Fibroblast of lung (primary cell): ENCODE results near the gene TBC1D25. TPM values are rescaled to one million over a fixed set of nuclear protein-coding genes. Genes with fewer than 3 reads are reported as not detected.
"Not testable (repeated sequence)": the region's sequence is repeated elsewhere in the genome, so short reads cannot be mapped to it uniquely, and the experiment has no call there.

Experiments used
- DNase-seq, 2 donors: peaks; one replicate each; pipeline versions ENCODE4 v3.0.0 to v3.0.0-alpha.2; 2010; ENCODE audit warnings: low read depth in 2 of 2
- H2AFZ ChIP-seq: 2 replicates; pipeline ENCODE4 v1.5.1; 2012; ENCODE audit warnings: low read length, control low read depth, inconsistent platforms
- H3K27ac ChIP-seq: 2 replicates; pipeline ENCODE4 v1.5.1; 2011; ENCODE audit warnings: low read length, control low read depth; ENCODE audit not compliant: insufficient read depth
- H3K27me3 ChIP-seq: 2 replicates; pipeline ENCODE4 v1.5.1; 2011; ENCODE audit warnings: mild to moderate bottlenecking, low read length; ENCODE audit not compliant: control insufficient read depth, insufficient read depth
- H3K36me3 ChIP-seq: 2 replicates; pipeline ENCODE4 v1.5.1; 2011; ENCODE audit warnings: low read length; ENCODE audit not compliant: control insufficient read depth, insufficient read depth
- H3K4me1 ChIP-seq: 2 replicates; pipeline ENCODE4 v1.5.1; 2011; ENCODE audit warnings: low read length; ENCODE audit not compliant: control insufficient read depth, insufficient read depth; ENCODE audit errors: extremely low read depth
- H3K4me2 ChIP-seq: 2 replicates; pipeline ENCODE4 v1.5.1; 2011; ENCODE audit warnings: low read length, control low read depth; ENCODE audit not compliant: insufficient read depth; ENCODE audit errors: extremely low read depth
- H3K4me3 ChIP-seq, 4 experiments: fragments of 200-600 bp in 1 of 4; sonication (generic) in 1 of 4; replicated peaks in 1 of 4; 2 replicates each; pipeline ENCODE4 v1.5.1; 2011 to 2016; ENCODE audit warnings: low read length in 4 of 4, low read depth in 3 of 4, mild to moderate bottlenecking in 3 of 4, control low read depth in 2 of 4, inconsistent platforms in 1 of 4, mixed read lengths in 1 of 4; ENCODE audit not compliant: insufficient read depth in 1 of 4; ENCODE audit errors: control extremely low read depth in 1 of 4
- H3K79me2 ChIP-seq: 2 replicates; pipeline ENCODE4 v1.5.1; 2012; ENCODE audit warnings: mild to moderate bottlenecking, low read length, inconsistent platforms; ENCODE audit not compliant: control insufficient read depth, insufficient read depth
- H3K9ac ChIP-seq: 2 replicates; pipeline ENCODE4 v1.5.1; 2011; ENCODE audit warnings: mild to moderate bottlenecking, low read length, control low read depth; ENCODE audit not compliant: insufficient read depth
- H3K9me3 ChIP-seq: 2 replicates; pipeline ENCODE4 v1.5.1; 2012; ENCODE audit warnings: low read depth, low read length; ENCODE audit not compliant: control insufficient read depth, insufficient read depth
- H4K20me1 ChIP-seq: 2 replicates; pipeline ENCODE4 v1.5.1; 2011; ENCODE audit warnings: low read length; ENCODE audit not compliant: control insufficient read depth, insufficient read depth; ENCODE audit errors: extremely low read depth
- EZH2 ChIP-seq: IDR thresholded peaks from 2 replicates; pipeline ENCODE4 v1.5.1; 2012; ENCODE audit warnings: low read length, control low read depth, mild to moderate bottlenecking; ENCODE audit errors: missing control alignments
- polyA plus RNA-seq, 2 donors: library from polyadenylated mRNA; depleted of rRNA in 1 of 2; stranded (reverse) in 1 of 2; unstranded in 1 of 2; fragments of >200 nt; gene quantifications; 2 replicates each; pipeline ENCODE4 v1.2.1, GENCODE V29; 2011 to 2012; ENCODE audit warnings: missing spikeins in 1 of 2
- total RNA-seq: library from RNA; depleted of rRNA; stranded (reverse); fragments of >200 nt; gene quantifications from 2 replicates; pipeline ENCODE4 v1.2.1, GENCODE V29; 2014
- TF ChIP-seq, protein P1 (sequence below), 2 donors: IDR thresholded peaks in 1 of 2; conservative IDR thresholded peaks in 1 of 2; 1 replicate in 1 of 2; 2 replicates in 1 of 2; pipeline ENCODE4 v1.5.1; 2011 to 2012; ENCODE audit warnings: low read length in 2 of 2, control low read depth in 1 of 2, inconsistent platforms in 1 of 2, low read depth in 1 of 2, mild to moderate bottlenecking in 1 of 2

The TBC1D25 gene
- total and polyA plus RNA-seq, 2 donors (not counting 1 experiment from before 2014, with no cell fraction given): 5.1 to 8.5 TPM

DNA sequence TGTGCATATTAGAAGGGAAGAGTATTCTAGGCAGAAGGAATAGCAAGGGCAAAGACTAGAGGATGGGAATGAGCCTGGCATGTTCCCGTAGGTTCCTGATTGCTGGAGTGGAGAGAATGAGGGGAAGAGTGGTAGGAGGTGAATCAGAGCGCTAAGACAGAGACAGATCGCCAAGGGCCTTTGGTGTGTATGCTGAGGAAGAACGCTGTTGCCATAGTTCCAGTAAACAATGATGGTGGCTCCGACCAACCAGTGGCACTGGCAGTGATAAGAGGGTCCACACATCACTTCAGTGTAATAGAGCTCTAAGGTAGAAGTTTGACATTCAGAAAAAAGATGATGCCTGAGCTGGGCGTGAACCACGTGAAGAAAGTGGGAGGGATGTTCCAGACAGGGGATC, 966 bp downstream of the TBC1D25 start:
- H2AFZ ChIP-seq: no peak overlapping the region
- H3K27me3 ChIP-seq: no peaks in the 10 kb centered on the region
- H3K4me3 ChIP-seq: peak overlapping the region; percentile 65 to 78 (median 67)
- H3K9me3 ChIP-seq: no peaks in the 10 kb centered on the region
- peak overlapping the region; percentile 39 for H3K4me2 ChIP-seq
- TF ChIP-seq EZH2: no peak
- H3K9ac ChIP-seq: no peak overlapping the region
- H4K20me1 ChIP-seq: no peaks in the 10 kb centered on the region
- no peaks in the 10 kb centered on the region for H3K36me3 ChIP-seq
- H3K79me2 ChIP-seq: peaks cover 4% of the 10 kb centered on the region
- DNase-seq: no peak
- H3K4me1 ChIP-seq: no peaks in the 10 kb centered on the region
- no peak overlapping the region for H3K27ac ChIP-seq

DNA sequence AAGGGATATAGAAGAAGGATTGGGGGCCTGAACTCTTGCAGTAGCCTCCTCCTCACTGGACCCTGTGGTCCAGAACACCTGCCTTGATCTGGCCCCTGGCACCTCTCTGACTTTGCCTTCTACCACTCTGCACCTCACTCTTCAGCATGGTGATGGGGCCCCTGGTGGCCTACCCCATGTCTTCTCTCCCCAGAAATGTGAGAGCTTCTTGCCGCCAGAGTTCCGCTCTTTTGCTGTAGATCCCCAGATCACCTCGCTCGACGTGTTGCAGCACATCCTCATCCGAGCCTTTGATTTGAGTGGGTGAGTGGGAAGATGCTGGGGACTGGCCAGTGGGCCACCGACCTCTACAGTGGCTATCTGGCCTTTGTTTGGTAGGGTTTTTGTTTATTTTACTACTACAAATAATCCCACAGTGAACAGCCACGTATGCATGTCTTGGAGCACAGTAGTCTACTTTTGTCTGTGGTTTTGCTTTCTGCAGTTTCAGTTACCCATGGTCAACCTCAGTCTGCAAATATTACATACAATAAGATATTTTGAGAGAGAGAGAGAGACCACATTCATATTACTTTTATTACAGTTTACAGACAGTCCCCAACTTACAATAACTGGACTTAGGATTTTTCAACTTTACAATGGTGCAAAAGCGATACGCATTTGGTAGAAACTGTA, 1.8 kb downstream of the TBC1D25 start:
- Histone ChIP-seq H3K79me2 (peaks cover 4% of the 10 kb centered on the region), H3K4me3 (no peak overlapping the region), H3K27ac (no peak overlapping the region), H3K9ac (no peak overlapping the region), H3K36me3 (no peaks in the 10 kb centered on the region), H2AFZ (no peak overlapping the region), H4K20me1 (no peaks in the 10 kb centered on the region), H3K4me2 (no peak overlapping the region), H3K27me3 (no peaks in the 10 kb centered on the region), H3K9me3 (no peaks in the 10 kb centered on the region), H3K4me1 (no peaks in the 10 kb centered on the region)
- DNase-seq: no peak
- TF ChIP-seq EZH2: no peak
- TF ChIP-seq, protein P1, sequence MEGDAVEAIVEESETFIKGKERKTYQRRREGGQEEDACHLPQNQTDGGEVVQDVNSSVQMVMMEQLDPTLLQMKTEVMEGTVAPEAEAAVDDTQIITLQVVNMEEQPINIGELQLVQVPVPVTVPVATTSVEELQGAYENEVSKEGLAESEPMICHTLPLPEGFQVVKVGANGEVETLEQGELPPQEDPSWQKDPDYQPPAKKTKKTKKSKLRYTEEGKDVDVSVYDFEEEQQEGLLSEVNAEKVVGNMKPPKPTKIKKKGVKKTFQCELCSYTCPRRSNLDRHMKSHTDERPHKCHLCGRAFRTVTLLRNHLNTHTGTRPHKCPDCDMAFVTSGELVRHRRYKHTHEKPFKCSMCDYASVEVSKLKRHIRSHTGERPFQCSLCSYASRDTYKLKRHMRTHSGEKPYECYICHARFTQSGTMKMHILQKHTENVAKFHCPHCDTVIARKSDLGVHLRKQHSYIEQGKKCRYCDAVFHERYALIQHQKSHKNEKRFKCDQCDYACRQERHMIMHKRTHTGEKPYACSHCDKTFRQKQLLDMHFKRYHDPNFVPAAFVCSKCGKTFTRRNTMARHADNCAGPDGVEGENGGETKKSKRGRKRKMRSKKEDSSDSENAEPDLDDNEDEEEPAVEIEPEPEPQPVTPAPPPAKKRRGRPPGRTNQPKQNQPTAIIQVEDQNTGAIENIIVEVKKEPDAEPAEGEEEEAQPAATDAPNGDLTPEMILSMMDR (conservative IDR thresholded peaks at IDR 0.05 in 1 of 2, IDR thresholded peaks at IDR 0.05 in 1 of 2; ENCODE audit: low read depth in 1 of 2, low read length in 2 of 2): no peak

DNA sequence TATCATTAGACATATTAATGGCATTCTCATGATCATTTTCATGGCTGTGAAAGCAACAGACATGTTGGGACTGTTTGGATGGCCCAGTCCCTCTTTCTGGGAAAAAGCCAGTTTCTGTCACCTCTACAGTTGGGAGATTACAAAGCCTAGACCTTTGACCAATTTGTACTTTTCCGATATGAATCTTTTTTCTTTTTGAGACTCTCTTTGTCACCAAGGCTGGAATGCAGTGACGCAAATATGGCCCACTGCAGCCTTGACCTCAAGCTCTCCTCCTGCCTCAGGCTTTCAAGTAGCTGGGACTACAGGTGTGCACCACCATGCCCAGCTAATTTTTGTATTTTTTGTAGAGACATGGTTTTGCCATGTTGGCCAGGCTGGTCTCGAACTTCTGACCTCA, 9.4 kb downstream of the TBC1D25 start:
- TF ChIP-seq, protein P1 (conservative IDR thresholded peaks at IDR 0.05 in 1 of 2, IDR thresholded peaks at IDR 0.05 in 1 of 2; ENCODE audit: low read depth in 1 of 2, low read length in 2 of 2): no peak
- no peak for TF ChIP-seq EZH2
- Histone ChIP-seq H3K4me3 (no peak overlapping the region), H3K27me3 (no peaks in the 10 kb centered on the region), H3K4me1 (no peaks in the 10 kb centered on the region), H4K20me1 (no peaks in the 10 kb centered on the region), H2AFZ (no peak overlapping the region), H3K4me2 (no peak overlapping the region), H3K27ac (no peak overlapping the region), H3K36me3 (no peaks in the 10 kb centered on the region), H3K9me3 (no peaks in the 10 kb centered on the region), H3K9ac (no peak overlapping the region), H3K79me2 (no peaks in the 10 kb centered on the region)
- DNase-seq: no peak

DNA sequence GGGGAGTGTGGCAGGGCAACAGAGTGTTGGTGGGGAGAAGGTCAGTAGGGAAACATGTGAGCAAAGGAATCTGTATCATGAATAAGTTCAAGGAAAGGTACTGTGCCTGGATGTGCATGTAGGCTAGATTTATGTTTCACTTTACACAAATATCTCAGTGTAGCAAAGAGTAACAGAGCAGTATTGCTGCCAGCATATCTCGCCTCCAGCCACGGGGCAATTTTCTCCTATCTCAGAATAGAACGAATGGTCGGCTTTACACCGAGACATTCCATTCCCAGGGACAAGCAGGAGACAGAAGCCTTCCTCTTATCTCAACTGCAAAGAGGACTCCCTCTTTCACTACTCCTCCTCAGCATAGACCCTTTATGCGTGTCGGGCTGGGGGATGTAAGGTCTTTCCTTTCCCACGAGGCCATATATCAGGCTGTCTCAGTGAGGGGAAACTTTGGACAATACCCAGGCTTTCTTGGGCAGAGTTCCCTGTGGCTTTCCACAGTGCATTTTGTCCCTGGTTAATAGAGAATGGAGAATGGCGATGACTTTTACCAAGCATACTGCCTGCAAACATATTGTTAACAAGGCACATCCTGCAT, 16.3 kb downstream of the TBC1D25 start:
- not testable (repeated sequence) for H4K20me1 ChIP-seq, H3K79me2 ChIP-seq, H3K4me1 ChIP-seq, H3K9me3 ChIP-seq, H3K4me3 ChIP-seq, H3K4me2 ChIP-seq, DNase-seq, H3K27ac ChIP-seq, H3K9ac ChIP-seq, H2AFZ ChIP-seq, H3K27me3 ChIP-seq, H3K36me3 ChIP-seq
